ENCODE data around the gene TBC1D22A. TPM values are rescaled to one million over a fixed set of nuclear protein-coding genes. Genes with fewer than 3 reads are reported as not detected.

The TBC1D22A gene
- total RNA-seq, 1 donor from 2014 or later: 24.2 TPM

- Mint-ChIP-seq H3K4me3 (ENCODE audit: unreplicated experiment) (peak overlapping the region; percentile 42), H3K36me3 (ENCODE audit: low read depth, unreplicated experiment) (peaks cover 11% of the 10 kb centered on the region), H3K9me3 (ENCODE audit: unreplicated experiment) (no peaks in the 10 kb centered on the region), H3K27ac (ENCODE audit: unreplicated experiment) (peak overlapping the region; percentile 12), H3K4me1 (ENCODE audit: low read depth, unreplicated experiment) (peaks cover 21% of the 10 kb centered on the region), H3K27me3 (ENCODE audit: low read depth, unreplicated experiment) (no peaks in the 10 kb centered on the region)
- Histone ChIP-seq H4K20me1 (ENCODE audit: insufficient read depth, low read length) (peaks cover 50% of the 10 kb centered on the region), H3K79me2 (ENCODE audit: insufficient read depth, low read length) (peaks cover 22% of the 10 kb centered on the region), H3K27me3 (ENCODE audit: insufficient read depth, low read length) (no peaks in the 10 kb centered on the region), H3K9me3 (ENCODE audit: insufficient read depth, low read depth, low read length) (no peaks in the 10 kb centered on the region), H2AFZ (ENCODE audit: low read depth, low read length) (no peak overlapping the region), H3K36me3 (ENCODE audit: insufficient read depth, low read length) (peaks cover 3% of the 10 kb centered on the region), H3K27ac (ENCODE audit: low read depth, low read length) (no peak overlapping the region), H3K4me1 (ENCODE audit: insufficient read depth, low read length) (peaks cover 16% of the 10 kb centered on the region), H3K9ac (ENCODE audit: low read length) (no peak overlapping the region), H3K4me2 (ENCODE audit: low read length) (no peak overlapping the region), H3K4me3 (ENCODE audit: insufficient read depth, low read depth, low read length) (no peak overlapping the region)
- DNase-seq (ENCODE audit: low read depth): no peak
- TF ChIP-seq CTCF (IDR thresholded peaks at IDR 0.05; ENCODE audit: insufficient read depth, low read depth, low read length) (no peak), EZH2 (IDR thresholded peaks at IDR 0.05; ENCODE audit: insufficient read depth, low read length) (no peak)
- FAIRE-seq: no peak
These were observed 48.7 kb downstream of the TBC1D22A start for GRCh38 chr22:46810856-46811786.

GRCh38 chr22:46812034-46812605 lies 49.7 kb downstream of the TBC1D22A start:
- H3K27ac ChIP-seq (ENCODE audit: low read depth, low read length): no peak overlapping the region
- peaks cover 53% of the 10 kb centered on the region for H4K20me1 ChIP-seq (ENCODE audit: insufficient read depth, low read length)
- Mint-ChIP-seq H3K27ac (ENCODE audit: unreplicated experiment) (no peak overlapping the region), H3K4me3 (ENCODE audit: unreplicated experiment) (no peak overlapping the region), H3K27me3 (ENCODE audit: low read depth, unreplicated experiment) (no peaks in the 10 kb centered on the region), H3K36me3 (ENCODE audit: low read depth, unreplicated experiment) (peaks cover 8% of the 10 kb centered on the region), H3K4me1 (ENCODE audit: low read depth, unreplicated experiment) (peaks cover 28% of the 10 kb centered on the region), H3K9me3 (ENCODE audit: unreplicated experiment) (no peaks in the 10 kb centered on the region)
- H3K27me3 ChIP-seq (ENCODE audit: insufficient read depth, low read length): no peaks in the 10 kb centered on the region
- no peak overlapping the region for H3K4me2 ChIP-seq (ENCODE audit: low read length)
- no peak overlapping the region for H3K4me3 ChIP-seq (ENCODE audit: insufficient read depth, low read depth, low read length)
- FAIRE-seq: no peak
- H2AFZ ChIP-seq (ENCODE audit: low read depth, low read length): no peak overlapping the region
- peaks cover 23% of the 10 kb centered on the region for H3K79me2 ChIP-seq (ENCODE audit: insufficient read depth, low read length)
- TF ChIP-seq EZH2 (IDR thresholded peaks at IDR 0.05; ENCODE audit: insufficient read depth, low read length): no peak
- TF ChIP-seq CTCF (IDR thresholded peaks at IDR 0.05; ENCODE audit: insufficient read depth, low read depth, low read length): no peak
- peaks cover under 1% of the 10 kb centered on the region for H3K36me3 ChIP-seq (ENCODE audit: insufficient read depth, low read length)
- H3K9ac ChIP-seq (ENCODE audit: low read length): no peak overlapping the region
- DNase-seq (ENCODE audit: low read depth): no peak
- no peaks in the 10 kb centered on the region for H3K9me3 ChIP-seq (ENCODE audit: insufficient read depth, low read depth, low read length)
- H3K4me1 ChIP-seq (ENCODE audit: insufficient read depth, low read length): peaks cover 25% of the 10 kb centered on the region

All from astrocyte (in vitro differentiated cells and primary cell).